Right lobe of liver (tissue), 6 donors: Measurements from ENCODE around the gene PLA2G7. TPM values are rescaled to one million over a fixed set of nuclear protein-coding genes. Genes with fewer than 3 reads are reported as not detected.
A peak's percentile ranks its signal among the peaks of the same experiment; 100 is the strongest.

Experiments
- ATAC-seq, 4 donors: fragments of 200-7000 bp; cut with Tn5 transposase; one replicate each; pipeline ENCODE4 v1.9.1; 2020; ENCODE audit warnings: mild to moderate bottlenecking in 4 of 4, moderate library complexity in 4 of 4
- DNase-seq, 3 donors: peaks; one replicate each; pipeline ENCODE4 v3.0.0-alpha.2; 2020
- H3K27ac ChIP-seq, 3 donors: fragments of 200-600 bp; one replicate each; pipeline ENCODE4 v1.8.0; 2022
- H3K27me3 ChIP-seq, 2 donors: fragments of 200-600 bp; one replicate each; pipeline ENCODE4 v1.8.0; 2022
- H3K36me3 ChIP-seq, 4 donors: fragments of 200-600 bp; sonication (generic) in 1 of 4; one replicate each; pipeline versions ENCODE4 v1.5.1 to v1.8.0; 2017 to 2022; ENCODE audit warnings: control low read depth in 1 of 4
- H3K4me1 ChIP-seq, 4 donors: fragments of 200-600 bp; sonication (generic) in 1 of 4; one replicate each; pipeline versions ENCODE4 v1.5.1 to v1.8.0; 2017 to 2022; ENCODE audit warnings: control low read depth in 1 of 4
- H3K4me3 ChIP-seq, 3 donors: fragments of 200-600 bp; one replicate each; pipeline ENCODE4 v1.8.0; 2022
- H3K9me3 ChIP-seq, 4 donors: fragments of 200-600 bp; sonication (generic) in 1 of 4; one replicate each; pipeline versions ENCODE4 v1.5.1 to v1.8.0; 2017 to 2022; ENCODE audit warnings: control low read depth in 1 of 4
- CTCF ChIP-seq, 4 donors: fragments of 200-600 bp in 3 of 4; fragments of 450-650 bp in 1 of 4; IDR thresholded peaks; one replicate each; pipeline versions ENCODE4 v1.5.1 to v1.8.0; 2016 to 2022; ENCODE audit warnings: antibody characterized with exemption in 4 of 4, mild to moderate bottlenecking in 2 of 4
- POLR2A ChIP-seq: fragments of 450-650 bp; IDR thresholded peaks from one replicate; pipeline ENCODE4 v1.6.1; 2017; ENCODE audit warnings: antibody characterized with exemption, mild to moderate bottlenecking
- WGBS: methylation state at CpG from one replicate; pipeline ENCODE4 v1.1.6; 2018; ENCODE audit warnings: low coverage, low lambda C conversion rate; ENCODE audit not compliant: insufficient coverage; ENCODE audit errors: missing lambda C conversion rate; 5-methylcytosine and 5-hydroxymethylcytosine counted together
- intact Hi-C, 2 donors: fragments of 100-400 bp; cut with DNase I; formaldehyde crosslinking; loops; one replicate each; pipeline versions ENCODE4 v1.11.2 to v1.14.1; 2022
- total RNA-seq, 6 experiments: library from RNA; depleted of rRNA in 2 of 6; stranded (reverse); fragments of >200 nt in 2 of 6; fragmentation: NEBNext Ultra II Directional in 3 of 6; extraction: Animal tissue kit (Norgen Biotek cat#: 25700) in 3 of 6; gene quantifications; one replicate each; pipeline versions ENCODE4 v1.1.0 to v1.2.4, GENCODE V29; 2016 to 2023
- donor health status: DM: no; HTN: yes; CAD: no.
- donor health status: DM: no; HTN: no; CAD: no.
- donor health status: DM: no; HTN: no; CAD: no.
- donor health status: DM: no; HTN: yes; CAD: no.
- donor health status: DM: no; HTN: yes; CAD: no.

Gene PLA2G7
- total RNA-seq, 6 experiments from 2014 or later: 0.92 to 7.4 (median 1.6) TPM

- Histone ChIP-seq H3K4me1 (peaks cover 0 to under 1% (median 0%) of the 10 kb centered on the region in 4 donors), H3K27me3 (no peaks in the 10 kb centered on the region), H3K9me3 (no peaks in the 10 kb centered on the region), H3K36me3 (no peaks in the 10 kb centered on the region), H3K27ac (no peak overlapping the region), H3K4me3 (no peak overlapping the region)
- ATAC-seq (no peak), DNase-seq (no peak)
- intact Hi-C loops: no loop called here
- WGBS: 70% methylated on average over 4 of the region's 4 CpGs
- TF ChIP-seq POLR2A (no peak), CTCF (IDR thresholded peaks at IDR 0.05) (no peak)
Measured at GRCh38 chr6:46684771-46685170, 50.4 kb downstream of the PLA2G7 start.

- ATAC-seq: no peak
- Histone ChIP-seq H3K36me3 (peaks cover 0 to 3% (median 0%) of the 10 kb centered on the region in 4 donors), H3K9me3 (no peaks in the 10 kb centered on the region), H3K4me1 (no peaks in the 10 kb centered on the region), H3K27ac (no peak overlapping the region), H3K4me3 (no peak overlapping the region), H3K27me3 (no peaks in the 10 kb centered on the region)
- WGBS: 88% methylated on average over 4 of the region's 4 CpGs
- intact Hi-C loops: no loop called here
- TF ChIP-seq CTCF (IDR thresholded peaks at IDR 0.05) (peak in 3 of 4 donors; percentile 10 to 18 (median 13)), POLR2A (no peak)
- no peak for DNase-seq
Measured at GRCh38 chr6:46677314-46677654, 57.9 kb downstream of the PLA2G7 start.

GRCh38 chr6:46676604-46677313, 58.4 kb downstream of the PLA2G7 start:
- H3K9me3 ChIP-seq: no peaks in the 10 kb centered on the region
- H3K27ac ChIP-seq: no peak overlapping the region
- peaks cover 0 to 3% (median 0%) of the 10 kb centered on the region in 4 donors for H3K36me3 ChIP-seq
- intact Hi-C loops: no loop called here
- H3K27me3 ChIP-seq: no peaks in the 10 kb centered on the region
- TF ChIP-seq POLR2A (no peak), CTCF (IDR thresholded peaks at IDR 0.05) (no peak)
- 89% methylated on average over 5 of the region's 6 CpGs for WGBS
- DNase-seq: no peak
- ATAC-seq: no peak
- H3K4me3 ChIP-seq: no peak overlapping the region
- no peaks in the 10 kb centered on the region for H3K4me1 ChIP-seq

GRCh38 chr6:46674410-46674809, 60.8 kb downstream of the PLA2G7 start:
- Histone ChIP-seq H3K9me3 (no peaks in the 10 kb centered on the region), H3K4me3 (no peak overlapping the region), H3K36me3 (peaks cover 0 to 15% (median 0%) of the 10 kb centered on the region in 4 donors), H3K4me1 (no peaks in the 10 kb centered on the region), H3K27me3 (no peaks in the 10 kb centered on the region), H3K27ac (no peak overlapping the region)
- intact Hi-C loops: no loop called here
- ATAC-seq: no peak
- no peak for DNase-seq
- WGBS: 45% methylated on average over 1 of the region's 1 CpG
- TF ChIP-seq POLR2A (no peak), CTCF (IDR thresholded peaks at IDR 0.05) (no peak)
